SK-N-MC (cell line): ENCODE results near the gene UNC5C.

Experiments
- EZH2 ChIP-seq: fragments of 200-600 bp; sonication (generic); IDR thresholded peaks from one replicate; pipeline ENCODE4 v1.6.1; 2017; ENCODE audit warnings: antibody characterized with exemption
- POLR2AphosphoS5 ChIP-seq: IDR thresholded peaks from 2 replicates; pipeline ENCODE4 v1.6.1; 2012; ENCODE audit warnings: mild to moderate bottlenecking, low read depth, low read length, borderline replicate concordance

DNA sequence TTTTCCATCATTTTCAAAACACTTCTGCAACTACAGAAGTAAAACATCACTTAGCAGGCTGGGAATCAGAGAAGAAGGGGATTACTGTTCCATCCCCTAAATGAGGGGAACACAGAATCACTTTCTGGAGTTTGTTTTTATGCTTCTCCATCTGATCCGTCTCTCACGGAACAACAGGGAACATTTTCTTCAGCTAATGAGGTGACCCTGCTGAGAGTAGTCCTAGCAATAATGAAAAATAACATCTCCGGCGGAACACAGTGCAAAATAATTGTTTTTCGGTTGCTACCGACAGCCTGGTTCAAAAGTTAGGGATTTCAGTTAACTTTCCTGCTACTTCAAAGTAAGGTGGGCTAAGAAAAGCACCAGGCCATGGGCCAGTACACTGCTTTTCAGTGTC, 322.9 kb downstream of the UNC5C start:
- TF ChIP-seq POLR2AphosphoS5 (no peak), EZH2 (no peak)
